GM19239 (cell line): ENCODE results near the gene NTHL1.

Experiments
- DNase-seq: peaks from one replicate; pipeline ENCODE4 v3.0.0; 2011; ENCODE audit warnings: low spot score; ENCODE audit not compliant: insufficient read length
- FAIRE-seq: peaks from 2 replicates; lab custom pipeline; 2011; peaks lifted over from hg19 to GRCh38; lab: Jason Lieb, UNC

The NTHL1 gene

DNA sequence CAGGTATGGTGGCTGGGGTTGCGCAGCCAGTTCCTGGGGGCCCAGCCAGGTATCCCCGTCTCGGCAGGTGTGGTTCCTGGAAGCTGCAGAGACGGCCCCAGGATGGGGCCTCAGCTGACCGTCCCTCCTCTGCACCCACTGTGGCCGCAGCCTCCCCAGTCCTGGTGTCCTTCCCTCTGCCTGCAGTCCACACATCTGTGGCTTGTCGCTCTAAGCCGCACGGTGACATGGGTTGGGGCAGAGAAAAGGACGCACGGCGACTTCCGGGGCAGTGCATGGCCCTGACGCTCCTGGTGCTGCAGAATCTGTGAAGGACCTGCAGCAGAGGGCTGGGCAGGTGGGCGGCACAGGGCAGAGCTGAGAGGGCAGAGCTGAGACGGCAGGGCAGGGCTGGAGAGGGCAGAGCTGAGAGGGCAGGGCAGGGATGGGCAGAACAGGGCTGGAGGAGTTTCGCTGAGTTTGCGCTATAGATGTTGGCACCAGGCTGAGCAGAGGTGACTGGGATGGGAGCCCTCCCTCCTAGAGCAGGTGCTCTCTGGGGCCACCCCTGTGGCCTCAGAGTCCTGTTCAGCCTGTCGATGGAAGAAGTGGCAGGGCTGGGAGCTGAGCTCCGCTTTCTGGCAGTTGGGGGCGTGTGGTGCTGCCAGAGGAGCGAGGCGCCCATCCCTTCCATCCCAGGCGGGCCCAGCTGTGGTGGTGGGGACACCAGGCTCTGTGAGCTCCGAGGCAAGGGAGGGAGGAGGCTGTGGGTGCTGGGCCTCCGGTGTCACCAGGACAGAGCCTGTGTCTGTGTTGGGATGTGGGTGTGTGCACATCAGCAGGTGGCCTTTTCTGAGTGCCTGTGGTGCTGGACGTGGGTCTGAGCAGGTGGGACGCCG lies 23.2 kb upstream of the NTHL1 start:
- DNase-seq (no peak), FAIRE-seq (no peak)

DNA sequence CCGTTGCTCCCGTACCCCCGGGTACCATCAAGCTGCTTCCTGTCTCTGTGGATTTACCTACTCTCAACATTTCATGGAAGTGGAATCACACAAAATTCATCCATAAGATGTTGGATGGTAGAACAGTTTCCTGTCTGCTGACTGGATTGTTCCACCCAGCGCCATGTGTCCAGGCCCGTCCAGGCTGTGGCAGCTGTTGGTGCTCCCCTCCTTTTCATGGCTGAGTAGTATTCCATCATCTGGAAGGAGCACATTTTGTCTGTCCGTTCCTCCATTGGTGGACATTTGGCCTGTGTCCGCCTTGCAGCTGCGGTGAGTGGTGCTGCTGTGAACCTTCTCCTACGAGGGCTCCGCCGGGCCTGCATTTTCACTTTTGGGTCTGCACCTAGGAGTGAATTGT lies 18.5 kb upstream of the NTHL1 start:
- no peak for FAIRE-seq
- DNase-seq: no peak

GRCh38 chr16:2064368-2064945 lies 16.8 kb upstream of the NTHL1 start:
- DNase-seq: no peak
- FAIRE-seq: no peak

DNA sequence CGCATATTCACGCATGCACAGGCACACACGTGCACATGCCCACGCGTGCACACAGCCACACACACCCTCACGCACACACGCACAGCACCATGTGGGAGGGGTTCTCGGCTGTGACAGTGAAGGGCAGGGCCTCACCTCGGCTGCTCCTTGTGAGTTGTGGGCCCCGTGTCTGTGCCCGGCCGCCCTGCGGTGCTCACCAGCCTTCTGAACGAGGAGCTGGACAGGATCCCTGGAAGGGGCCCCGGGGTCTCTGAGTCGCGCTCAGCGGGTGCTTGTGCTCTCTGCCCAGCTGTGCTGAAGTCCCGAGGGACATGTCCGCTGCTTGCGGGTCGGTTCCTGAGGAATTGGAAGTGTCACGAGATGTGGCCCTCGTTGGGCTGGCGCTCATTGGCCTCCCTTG lies 16.2 kb upstream of the NTHL1 start:
- FAIRE-seq: no peak
- DNase-seq: no peak

GRCh38 chr16:2062801-2063200 lies 15.2 kb upstream of the NTHL1 start:
- DNase-seq (no peak), FAIRE-seq (no peak)

DNA sequence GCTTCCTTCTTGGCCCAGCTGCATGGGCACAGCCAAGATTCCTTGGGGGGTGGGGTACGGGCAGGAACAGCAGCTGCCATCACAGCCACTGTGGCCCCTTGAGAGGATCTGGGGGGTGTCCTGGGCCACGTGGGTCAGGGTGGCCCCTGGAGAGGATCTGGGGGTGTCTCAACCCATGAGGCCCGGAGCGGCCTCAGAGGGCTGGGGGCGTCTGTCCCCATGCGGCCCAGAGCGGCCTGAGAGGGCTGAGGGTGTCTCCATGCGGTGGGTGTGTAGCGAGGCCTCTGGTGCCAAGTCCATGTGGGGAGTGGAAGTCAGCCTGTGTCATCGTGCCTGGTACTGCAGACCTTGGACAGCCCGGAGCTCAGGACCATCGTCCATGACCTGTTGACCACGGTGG lies 13.9 kb upstream of the NTHL1 start:
- DNase-seq: no peak
- FAIRE-seq: no peak

GRCh38 chr16:2061023-2061422 lies 13.4 kb upstream of the NTHL1 start:
- DNase-seq (no peak), FAIRE-seq (no peak)

- FAIRE-seq (no peak), DNase-seq (no peak)
Observed at GRCh38 chr16:2060346-2060745, 12.7 kb upstream of the NTHL1 start.

- no peak for FAIRE-seq
Observed at GRCh38 chr16:2058872-2059271, 11.2 kb upstream of the NTHL1 start.

GRCh38 chr16:2058420-2058819 lies 10.8 kb upstream of the NTHL1 start:
- FAIRE-seq (no peak), DNase-seq (no peak)

More at GRCh38 chr16:2058872-2059271, 11.2 kb upstream of the NTHL1 start:
- DNase-seq: no peak

- DNase-seq (no peak), FAIRE-seq (no peak)
Observed at GRCh38 chr16:2057438-2057837, 9.8 kb upstream of the NTHL1 start.

DNA sequence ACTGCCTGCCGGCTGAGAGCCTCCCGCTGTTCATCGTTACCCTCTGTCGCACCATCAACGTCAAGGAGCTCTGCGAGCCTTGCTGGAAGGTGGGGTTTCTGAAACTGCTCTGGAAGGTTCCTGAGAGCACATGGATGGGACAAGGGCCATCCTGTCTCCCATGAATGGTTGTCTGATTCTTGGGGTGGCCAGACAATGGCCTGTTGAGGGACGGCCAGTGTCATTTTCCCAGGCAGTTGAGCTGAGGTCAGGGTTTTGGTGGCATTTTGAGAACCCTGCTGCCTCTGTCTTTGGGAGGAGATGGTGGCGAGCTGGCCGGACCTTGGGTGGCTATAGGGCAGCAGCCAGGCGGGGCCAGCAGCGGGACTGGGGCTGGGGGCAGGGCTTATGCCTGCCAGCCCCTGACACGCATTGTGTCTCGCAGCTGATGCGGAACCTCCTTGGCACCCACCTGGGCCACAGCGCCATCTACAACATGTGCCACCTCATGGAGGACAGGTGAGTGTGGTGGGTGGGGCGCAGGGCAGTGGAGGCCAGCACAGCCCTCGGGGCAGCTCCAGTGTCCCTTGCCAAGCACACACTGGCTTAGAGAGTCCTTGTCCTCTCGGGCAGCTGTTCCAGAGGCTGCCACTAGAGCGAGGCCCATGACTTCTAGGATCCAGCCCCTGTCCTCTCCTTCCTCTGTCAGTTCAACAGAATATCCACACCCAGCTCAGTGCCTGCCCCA lies 9.2 kb upstream of the NTHL1 start:
- DNase-seq (no peak), FAIRE-seq (no peak)

DNA sequence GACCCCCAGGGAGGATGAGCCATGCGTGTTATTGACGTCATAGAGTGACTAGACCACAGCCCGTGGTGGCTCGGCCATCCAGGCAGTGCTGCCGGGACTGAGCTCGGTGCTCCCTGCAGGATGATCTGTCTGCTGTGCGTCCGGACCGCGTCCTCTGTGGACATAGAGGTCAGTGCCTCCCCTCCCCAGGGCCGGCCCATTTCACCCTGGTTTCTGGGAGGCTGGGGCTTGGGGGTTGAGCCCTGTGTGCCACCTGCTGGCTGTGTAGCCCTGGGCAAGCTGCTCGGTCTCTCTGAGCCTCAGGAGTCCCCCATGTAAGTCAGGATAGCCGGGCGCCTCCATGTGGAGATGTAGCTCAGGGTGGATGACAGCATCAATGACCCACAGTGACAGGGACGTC lies 8.4 kb upstream of the NTHL1 start:
- no peak for DNase-seq
- no peak for FAIRE-seq

DNA sequence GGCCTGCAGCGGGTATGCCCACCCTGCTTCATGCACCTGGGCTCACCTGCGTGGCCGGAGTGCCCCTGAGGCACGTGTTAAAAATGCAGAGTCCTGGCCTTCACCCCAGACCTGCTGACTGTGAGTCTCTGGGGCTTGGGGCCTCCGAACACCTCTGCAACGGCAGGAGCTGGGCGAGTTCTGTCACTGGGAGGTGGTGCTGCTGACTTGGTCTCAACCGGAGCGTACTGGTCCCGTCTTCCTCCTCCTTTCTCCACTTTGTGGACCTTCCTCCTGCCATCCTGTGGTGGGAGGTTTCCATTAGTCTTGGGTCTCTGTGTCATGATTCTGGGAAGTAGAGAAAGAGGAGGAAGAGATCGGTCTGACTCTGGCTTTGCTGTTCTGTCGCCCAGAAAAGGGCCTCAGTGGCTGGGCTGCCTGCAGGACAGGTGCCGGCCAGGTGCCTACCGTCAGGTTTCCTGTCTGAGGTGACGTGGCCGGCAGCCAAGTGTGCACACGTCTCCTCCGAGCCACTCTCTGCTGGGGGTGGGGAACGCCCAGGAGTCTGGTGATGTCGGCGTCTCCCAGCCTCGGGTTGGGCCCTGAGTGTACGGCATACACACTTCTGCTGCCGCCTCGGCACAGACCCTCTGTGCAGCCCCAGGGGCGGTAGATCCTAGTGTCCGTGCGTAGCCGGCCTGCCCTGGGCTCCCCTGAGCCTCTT lies 7.1 kb upstream of the NTHL1 start:
- FAIRE-seq: no peak
- no peak for DNase-seq

DNA sequence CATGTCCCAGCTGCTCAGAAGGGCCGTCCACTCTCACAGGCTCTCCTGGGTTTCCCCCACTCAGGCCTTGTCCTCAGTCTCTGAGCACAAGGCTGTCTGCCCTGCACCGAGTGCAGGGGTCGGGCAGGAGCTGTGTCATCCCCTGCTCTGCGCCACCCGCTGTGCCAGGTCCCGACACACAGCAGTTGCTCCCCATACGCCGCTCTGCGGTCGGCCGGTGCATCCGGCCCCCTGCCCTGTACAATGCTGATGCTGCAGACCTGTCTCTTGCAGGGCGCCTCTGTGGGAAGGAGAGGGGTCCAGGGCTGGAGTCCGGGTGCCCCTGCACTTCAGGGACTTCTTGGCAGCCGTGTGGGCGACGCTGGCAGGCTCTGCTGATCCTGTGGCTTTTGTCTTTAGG lies 6.3 kb upstream of the NTHL1 start:
- DNase-seq: no peak
- no peak for FAIRE-seq

DNA sequence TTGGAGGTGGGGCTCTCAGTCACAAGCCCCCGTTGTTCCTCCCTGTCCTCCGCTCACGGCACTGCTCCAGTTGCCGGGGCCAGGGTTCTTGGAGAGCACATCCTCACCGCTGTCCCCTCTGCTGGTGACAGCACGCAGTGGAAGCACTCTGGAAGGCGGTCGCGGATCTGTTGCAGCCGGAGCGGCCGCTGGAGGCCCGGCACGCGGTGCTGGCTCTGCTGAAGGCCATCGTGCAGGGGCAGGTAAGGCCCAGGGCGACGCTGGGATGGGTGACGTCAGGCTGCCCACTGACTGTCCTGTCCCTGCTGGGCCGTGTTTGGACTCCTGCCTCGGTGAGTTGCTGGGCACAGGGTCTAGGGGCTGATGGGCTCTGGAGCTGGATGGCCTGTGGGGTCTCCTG lies 5.6 kb upstream of the NTHL1 start:
- no peak for DNase-seq
- FAIRE-seq: no peak

- FAIRE-seq: no peak
Observed at GRCh38 chr16:2048116-2048543, 496 bp upstream of the NTHL1 start.

DNA sequence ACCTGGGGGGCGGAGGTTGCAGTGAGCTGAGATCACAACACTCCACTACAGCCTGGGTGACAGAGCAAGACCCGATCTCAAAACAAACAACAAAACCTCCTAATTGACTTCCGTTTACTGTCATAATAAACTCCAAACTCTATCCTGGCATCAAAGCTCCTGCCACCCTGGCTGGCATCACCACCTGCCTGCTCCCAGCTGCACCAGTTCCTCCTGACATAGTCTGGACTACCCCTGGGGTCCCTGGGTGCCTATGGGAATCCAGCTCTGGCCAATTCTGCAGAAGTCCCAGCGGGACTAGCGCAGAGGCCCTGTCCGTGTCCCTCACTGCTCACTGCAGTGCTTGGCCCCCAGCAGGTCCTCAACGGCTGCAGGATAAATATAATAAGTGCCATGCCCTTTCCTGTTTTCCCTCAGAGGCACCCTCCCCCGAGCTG lies 723 bp downstream of the NTHL1 start:
- FAIRE-seq (no peak), DNase-seq (no peak)

More at GRCh38 chr16:2048116-2048543, 496 bp upstream of the NTHL1 start:
- DNase-seq: no peak

DNA sequence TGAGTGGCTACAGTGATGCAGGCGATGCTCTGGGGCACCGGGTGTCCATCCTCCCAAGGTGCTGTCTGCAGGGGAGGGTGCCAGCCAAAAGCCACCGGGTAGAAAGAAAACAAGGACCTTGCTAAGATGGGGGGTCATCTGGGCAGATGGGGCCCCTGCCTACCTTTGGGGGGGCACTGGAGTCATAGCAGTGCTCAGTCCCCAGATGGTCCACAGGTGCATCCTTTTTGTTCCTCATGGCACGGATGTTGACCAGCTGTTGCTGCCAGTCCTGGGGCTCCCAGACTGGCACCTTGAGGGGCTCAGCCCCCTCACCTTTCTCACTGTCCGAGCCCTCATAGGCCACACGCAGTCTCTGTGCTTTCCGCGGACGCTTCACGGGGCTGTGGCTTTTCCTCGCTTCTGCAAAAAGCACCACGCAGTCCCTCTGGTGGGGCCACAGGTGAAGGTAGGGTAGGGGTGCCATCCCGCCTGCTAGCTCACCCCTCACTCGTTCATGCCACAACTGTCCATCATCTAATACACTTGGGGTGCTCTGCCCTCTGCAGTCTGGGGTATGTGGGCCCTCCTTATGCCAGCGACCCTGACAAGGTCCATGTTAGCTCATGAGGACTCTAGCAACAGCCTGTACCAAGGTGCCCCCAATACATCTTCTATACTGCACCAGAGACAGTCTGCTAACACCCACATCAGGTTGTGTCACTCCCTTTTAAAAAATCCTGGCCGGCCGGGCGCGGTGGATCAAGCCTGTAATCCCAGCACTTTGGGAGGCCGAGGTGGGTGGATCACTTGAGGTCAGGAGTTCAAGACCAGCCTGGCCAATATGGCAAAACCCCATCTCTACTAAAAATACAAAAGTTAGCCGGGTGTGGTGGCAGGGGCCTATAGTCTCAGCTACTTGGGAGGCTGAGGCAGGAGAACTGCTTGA lies 1.4 kb downstream of the NTHL1 start:
- no peak for DNase-seq
- FAIRE-seq: no peak
